Activated CD8-positive, alpha-beta memory T cell treated with anti-CD3 and anti-CD28 coated beads, Interleukin-2, amount 50 U/mL, for 1 hour (primary cell): ENCODE measurements around the gene PITPNC1.

Experiments used
- DNase-seq: peaks from one replicate; pipeline ENCODE4 v3.0.0-alpha.2; 2020; ENCODE audit errors: extremely low read depth

Gene PITPNC1

DNA sequence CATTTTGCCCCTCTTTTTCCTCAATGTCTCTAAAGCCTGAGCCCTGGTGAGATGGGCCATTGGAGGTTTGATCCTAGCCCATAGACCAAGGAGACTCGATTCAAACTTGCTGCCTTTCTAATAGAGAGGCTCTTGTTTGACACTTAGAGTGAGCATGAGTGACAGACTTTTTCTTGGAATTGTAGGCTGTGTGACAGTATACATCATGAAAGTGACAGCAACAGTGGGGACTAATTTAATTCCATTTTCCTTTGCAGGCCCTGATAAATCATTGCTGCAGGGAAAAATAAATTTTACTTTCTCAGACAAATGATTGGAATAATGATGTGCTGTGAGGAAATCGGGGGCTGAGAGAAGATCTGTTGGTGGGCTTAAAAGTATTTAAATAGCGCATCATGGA, 171.6 kb downstream of the PITPNC1 start:
- DNase-seq, result no peak

DNA sequence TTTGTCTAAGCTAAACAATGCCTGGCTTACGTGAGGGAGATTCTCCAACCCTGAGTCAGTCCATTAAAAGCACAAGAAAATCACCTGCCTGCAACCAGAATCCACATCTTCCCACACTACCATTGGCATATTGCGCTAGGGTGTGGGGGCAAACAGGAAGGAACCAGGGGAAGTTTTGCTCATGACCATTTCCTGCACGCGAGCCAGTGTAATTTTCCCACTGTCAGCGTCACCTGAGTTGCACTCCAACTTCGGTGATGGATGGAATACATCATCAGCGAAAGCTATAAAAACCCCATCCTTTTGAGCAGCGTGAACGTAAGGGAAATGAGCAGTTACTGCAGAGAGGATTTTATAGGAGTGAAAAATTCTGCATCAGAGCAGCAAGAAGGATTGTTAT, 172.7 kb downstream of the PITPNC1 start:
- no peak for DNase-seq

- DNase-seq, result no peak
Measured at GRCh38 chr17:67554634-67555033, 177.6 kb downstream of the PITPNC1 start.

GRCh38 chr17:67555855-67556254, 178.8 kb downstream of the PITPNC1 start:
- no peak for DNase-seq

DNA sequence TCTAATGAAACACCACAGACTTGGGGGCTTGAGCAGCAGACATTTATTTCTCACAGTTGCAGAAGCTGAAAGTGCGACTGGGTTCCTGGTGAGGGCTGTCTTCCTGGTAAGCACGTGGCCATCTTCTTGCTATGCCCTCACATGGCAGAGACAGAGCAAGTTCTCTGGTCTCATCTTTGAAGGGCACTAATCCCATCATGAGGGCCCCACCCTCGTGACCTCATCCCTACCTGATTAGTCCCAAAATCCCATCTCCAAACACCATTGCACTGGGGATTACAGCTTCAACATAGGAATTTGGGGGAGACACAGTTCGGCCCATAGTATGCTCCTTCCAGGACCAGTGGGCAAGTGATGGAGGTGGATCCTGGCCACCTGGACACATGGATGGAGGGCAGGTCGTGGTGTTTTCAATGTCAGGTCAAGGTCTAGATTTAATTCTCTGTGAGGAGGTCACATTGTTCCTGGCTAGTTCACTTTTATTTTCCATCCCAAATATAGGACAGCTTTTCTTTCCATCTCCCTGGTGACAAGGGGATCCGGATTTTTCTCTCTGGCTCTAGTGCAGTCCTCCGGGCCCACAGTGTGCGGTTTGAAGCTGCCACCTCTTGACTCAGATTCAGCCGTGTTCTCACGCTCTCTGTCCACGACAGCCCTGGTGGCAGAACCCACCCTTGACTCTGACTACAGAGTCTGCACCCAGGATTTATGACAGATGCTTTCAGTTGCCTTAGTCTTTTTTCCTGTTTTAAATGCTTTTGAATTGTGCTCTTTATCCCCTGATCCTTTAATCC, 180.2 kb downstream of the PITPNC1 start:
- no peak for DNase-seq

- DNase-seq, result no peak
Measured at GRCh38 chr17:67557921-67558320, 180.8 kb downstream of the PITPNC1 start.

DNA sequence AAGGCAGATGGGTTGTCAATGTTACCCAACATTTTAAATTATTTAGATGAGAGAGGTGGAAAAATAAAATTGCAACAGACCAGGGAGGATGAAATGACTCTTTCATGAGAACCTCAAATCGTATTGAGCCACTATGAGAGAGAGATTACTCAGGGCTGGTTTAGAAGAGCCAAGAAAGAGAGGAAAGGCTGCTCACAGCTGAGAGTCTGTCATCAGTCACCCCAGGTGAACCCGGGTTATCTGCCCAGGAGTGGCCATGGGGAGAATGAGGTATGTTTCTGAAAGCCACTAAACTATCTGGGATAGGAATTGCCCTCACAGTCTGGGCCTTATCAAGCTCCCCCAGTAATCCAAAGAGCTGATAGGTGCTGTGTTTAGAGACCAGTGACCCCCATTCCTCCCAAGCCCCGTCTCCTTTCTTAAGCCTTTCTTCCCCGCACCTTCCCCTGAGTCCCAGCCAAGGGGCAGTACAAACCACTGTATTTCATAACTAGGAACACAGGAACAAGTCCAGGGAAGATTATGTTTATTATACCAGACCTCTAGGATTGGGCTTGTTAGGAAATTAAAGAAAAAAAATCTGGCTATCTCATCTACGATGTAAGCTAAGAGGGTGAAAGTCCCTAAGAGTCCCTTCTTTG, 181.8 kb downstream of the PITPNC1 start:
- no peak for DNase-seq

DNA sequence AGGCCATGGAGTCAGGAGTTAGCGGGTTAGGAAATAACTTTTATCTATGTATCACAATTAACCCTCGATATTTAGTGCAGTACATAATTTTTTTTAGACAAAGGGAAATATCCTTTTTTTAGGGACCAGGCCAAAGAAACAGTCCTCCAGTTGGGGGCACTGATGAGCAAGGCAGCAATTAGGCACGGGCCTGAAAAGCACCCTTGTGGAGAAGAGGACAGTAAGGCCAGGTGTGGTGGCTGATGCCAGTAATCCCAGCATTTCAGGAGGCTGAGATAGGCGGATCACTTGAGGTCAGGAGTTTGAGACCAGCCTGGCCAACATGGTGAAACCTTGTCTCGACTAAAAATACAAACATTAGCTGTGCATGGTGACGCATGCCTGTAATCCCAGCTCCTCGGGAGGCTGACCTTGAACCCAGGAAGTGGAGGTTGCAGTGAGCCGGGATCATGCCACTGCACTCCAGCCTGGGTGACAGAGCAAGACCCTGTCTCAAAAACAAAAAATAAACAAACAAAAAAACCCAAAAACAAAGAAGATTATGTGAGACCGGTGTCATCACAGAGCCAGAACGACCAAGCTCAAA, 182.4 kb downstream of the PITPNC1 start:
- no peak for DNase-seq

GRCh38 chr17:67562005-67562404, 184.9 kb downstream of the PITPNC1 start:
- DNase-seq, result no peak

DNA sequence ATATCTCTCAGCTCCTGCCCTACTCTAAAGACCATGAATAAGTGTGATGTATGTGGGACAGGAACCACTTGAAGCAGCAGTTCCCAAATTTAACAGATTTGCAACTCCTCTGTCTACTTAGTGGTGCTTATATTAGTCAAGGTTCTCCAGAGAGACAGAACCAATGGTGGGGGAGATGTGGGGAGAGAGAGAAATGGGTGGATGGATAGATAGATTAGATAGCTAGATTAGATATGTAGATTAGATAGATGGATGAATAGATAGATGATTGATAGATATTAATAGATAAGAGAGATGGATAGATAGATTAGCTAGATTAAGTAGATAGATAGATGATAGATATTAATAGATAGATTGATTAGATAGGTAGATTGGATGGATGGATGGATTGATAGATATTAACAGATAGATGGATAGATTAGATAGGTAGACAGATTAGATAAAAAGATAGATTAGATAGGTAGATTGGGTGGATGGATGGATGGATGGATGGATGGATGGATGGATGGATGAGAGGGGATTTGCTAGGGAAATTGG, 186.7 kb downstream of the PITPNC1 start:
- no peak for DNase-seq

- DNase-seq, result no peak
Measured at GRCh38 chr17:67565068-67565467, 188.0 kb downstream of the PITPNC1 start.

GRCh38 chr17:67566656-67567055, 189.6 kb downstream of the PITPNC1 start:
- DNase-seq, result no peak

GRCh38 chr17:67569015-67569451, 192.0 kb downstream of the PITPNC1 start:
- DNase-seq, result no peak

- no peak for DNase-seq
Measured at GRCh38 chr17:67569873-67570272, 192.8 kb downstream of the PITPNC1 start.

GRCh38 chr17:67570797-67571196, 193.7 kb downstream of the PITPNC1 start:
- no peak for DNase-seq

DNA sequence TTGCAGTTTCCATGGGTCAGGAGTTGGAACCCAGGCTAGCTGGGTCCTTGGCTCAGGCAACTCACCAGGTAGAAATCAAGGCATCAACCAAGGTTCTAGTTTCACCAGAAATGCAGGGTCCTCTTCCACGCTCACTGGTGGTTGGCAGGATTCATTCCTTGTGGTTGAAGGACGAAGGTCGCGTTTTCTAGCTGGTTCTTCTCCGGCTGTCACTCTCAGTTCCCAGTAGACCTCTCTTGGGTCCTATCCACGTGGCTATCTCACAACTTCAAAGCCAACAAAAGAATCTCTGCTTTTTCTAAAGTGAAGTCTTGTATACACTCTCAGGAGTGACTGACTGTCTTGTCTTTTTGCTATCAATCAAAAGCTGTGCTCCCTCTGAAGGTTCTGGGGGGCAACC, 194.4 kb downstream of the PITPNC1 start:
- DNase-seq, result no peak

GRCh38 chr17:67573987-67574657, 197.0 kb downstream of the PITPNC1 start:
- DNase-seq, result no peak

DNA sequence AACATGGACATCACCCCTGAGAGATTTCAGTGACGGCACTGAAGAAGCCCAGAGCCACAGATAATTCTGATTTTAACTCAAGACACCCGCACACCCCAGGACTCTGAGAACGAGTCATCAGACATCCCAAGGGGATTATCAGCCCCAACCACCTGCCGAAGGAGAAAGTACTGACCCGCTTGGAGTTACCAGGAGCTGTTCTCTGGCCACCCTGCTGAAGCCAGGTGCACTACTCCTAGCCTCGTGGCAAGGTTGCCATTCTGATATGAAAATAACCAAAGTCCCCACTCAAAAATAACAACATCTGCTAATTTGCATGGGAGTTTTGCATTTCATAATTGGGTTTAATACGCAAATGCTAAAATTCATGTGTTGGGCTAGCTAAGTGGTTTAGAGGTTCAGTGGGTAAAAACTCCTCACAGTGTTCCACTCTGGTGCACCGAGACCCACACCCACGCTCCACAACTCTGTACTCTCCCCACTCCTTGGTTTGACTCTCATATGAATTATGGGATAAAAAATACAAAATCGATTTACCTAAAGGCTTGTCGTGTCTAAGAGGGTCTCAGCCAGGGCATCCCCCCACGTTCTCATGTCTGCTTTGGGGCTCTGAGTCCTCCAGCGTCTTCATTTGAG, 197.7 kb downstream of the PITPNC1 start:
- no peak for DNase-seq

- DNase-seq, result no peak
Measured at GRCh38 chr17:67575325-67575724, 198.2 kb downstream of the PITPNC1 start.

- no peak for DNase-seq
Measured at GRCh38 chr17:67576471-67577115, 199.5 kb downstream of the PITPNC1 start.
